Activated T-cell treated with anti-CD3 and anti-CD28 coated beads for 24 hours (primary cell): Measurements from ENCODE around the gene GPX6.
"Not testable (repeated sequence)": the region's sequence is repeated elsewhere in the genome, so short reads cannot be mapped to it uniquely, and the experiment has no call there.

Experiments
- DNase-seq: peaks from one replicate; pipeline ENCODE4 v3.0.0-alpha.2; 2020; ENCODE audit warnings: low read depth

GPX6 gene

DNA sequence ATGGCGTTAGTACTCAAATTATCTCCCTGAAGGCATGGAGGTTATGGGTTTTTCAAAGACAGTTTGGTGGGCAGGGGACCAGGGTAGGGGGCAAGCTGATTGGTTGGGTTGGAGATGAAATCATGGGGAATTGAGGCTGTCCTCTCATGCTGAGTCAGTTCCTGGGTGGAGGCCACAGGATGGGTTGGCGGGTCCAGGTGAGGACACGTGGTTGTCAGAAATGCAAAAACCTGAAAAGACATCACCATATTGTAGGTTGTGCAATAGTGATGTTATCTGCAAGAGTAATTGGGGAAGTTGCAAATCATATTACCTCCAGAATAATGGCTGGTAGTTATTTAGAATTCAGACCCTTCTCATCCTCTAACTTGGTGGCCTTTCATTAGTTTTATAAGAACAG lies 30.1 kb downstream of the GPX6 start:
- no peak for DNase-seq

DNA sequence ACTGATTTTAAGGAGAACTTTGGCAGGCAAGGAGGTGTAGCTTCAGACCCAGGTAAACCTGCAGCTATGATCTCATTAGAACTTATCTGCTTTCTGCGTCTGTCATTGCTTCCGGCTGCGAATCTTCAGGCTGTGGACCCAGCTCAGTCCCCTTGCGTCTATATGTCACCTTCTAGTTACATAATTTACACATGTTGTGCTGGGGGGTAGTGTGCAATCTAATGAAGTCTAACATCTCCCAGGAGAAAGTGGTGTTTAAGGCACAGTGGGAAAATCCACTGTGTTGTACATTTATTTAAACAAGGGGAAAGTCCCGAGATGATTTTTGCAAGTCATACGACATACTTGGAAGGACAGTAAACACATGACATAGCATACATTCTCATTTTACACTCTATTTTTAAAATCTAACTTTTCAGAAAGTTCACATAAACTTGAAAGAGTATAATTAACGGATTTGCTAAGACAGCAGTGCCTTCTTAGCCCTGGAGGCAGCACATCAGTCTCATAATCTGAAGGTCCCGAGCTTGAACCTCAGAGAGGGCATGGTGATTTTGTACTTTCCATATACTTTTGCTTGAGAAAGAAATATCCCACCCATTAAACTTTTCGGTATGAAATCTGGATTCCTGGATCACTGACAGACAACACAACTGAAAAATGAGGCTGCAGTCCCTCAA lies 35.2 kb downstream of the GPX6 start:
- DNase-seq, result no peak

DNA sequence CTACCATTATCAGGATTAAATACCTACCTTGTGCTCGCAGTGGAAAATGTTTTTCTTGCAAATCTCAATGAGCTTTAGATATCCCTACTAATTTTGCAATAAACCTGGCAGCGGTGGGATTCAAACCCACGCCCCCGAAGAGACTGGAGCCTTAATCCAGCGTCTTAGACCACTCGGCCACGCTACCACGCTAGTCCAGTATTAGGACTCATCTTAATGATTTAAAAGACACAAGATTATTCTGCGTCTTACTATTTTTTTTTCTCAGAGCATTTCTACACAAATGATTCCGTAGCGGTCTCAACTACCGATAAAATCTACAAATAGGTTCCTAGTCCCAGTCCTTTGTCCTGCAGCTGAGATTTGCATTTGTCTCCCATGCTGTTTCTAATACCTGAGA lies 37.1 kb downstream of the GPX6 start:
- DNase-seq, result no peak

- peak; percentile 25 for DNase-seq
Observed at GRCh38 chr6:28474441-28475219, 41.0 kb downstream of the GPX6 start.

DNA sequence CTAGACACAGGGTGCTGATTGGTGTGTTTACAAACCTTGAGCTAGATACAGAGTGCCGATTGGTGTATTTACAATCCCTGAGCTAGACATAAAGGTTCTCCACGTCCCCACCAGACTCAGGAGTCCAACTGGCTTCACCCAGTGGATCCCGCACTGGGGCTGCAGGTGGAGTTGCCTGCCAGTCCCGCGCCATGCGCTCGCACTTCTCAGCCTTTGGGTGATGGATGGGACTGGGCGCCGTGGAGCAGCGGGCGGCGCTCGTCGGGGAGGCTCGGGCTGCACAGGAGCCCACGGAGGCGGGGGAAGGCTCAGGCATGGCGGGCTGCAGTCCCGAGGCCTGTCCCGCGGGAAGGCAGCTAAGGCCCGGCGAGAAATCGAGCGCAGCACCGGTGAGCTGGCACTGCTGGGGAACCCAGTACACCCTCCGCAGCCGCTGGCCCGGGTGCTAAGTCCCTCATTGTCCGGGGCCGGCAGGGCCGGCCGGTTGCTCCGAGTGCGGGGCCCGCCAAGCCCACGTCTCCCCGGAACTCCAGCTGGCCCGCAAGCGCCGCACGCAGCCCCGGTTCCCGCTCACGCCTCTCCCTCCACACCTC lies 46.3 kb downstream of the GPX6 start:
- DNase-seq, result not testable (repeated sequence)

GRCh38 chr6:28468056-28468455 lies 47.5 kb downstream of the GPX6 start:
- no peak for DNase-seq

DNA sequence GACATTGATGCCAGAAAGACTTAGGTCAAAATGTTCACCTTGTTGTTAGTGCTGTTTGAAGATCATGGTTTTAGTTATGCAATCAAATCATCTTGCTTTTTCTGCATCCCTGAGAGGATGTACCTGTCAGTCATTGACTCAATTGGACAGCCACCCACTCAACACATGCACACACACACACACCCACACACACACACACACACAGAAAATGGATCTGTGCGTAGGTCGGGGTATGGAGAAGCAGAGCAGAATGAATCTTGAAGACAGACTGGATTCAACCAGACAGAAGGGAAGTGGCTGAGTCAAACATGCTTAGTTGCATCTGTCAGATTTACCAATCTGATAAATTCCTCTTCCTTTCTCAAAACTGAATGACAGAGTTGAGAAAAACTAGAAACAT lies 53.2 kb downstream of the GPX6 start:
- no peak for DNase-seq

DNA sequence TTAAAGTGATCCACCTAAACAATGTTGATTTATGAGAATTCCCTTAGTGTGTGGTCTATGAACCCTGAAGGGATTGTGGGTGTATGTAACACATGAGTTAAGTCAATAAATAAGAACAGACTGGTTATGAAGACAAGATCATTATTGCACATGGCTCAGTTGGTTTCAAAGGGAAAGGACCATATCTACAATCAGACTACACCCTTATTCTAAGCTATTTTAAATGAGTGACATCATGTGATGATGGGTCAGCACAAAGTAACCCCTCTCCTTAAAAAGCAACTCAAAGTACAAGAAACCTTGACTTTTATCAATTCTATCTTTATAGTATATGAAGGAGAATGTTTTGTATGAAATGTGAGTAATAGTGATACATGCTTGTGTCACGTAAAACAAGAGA lies 57.0 kb downstream of the GPX6 start:
- no peak for DNase-seq
